Measurements from ENCODE around the gene FKTN. TPM values are rescaled to one million over a fixed set of nuclear protein-coding genes. Genes with fewer than 3 reads are reported as not detected.

FKTN gene
- 24.6 and 34.8 TPM in 2 replicates for total RNA-seq

GRCh38 chr9:105557804-105558610 lies at the start of gene FKTN:
FKTN (plus strand) TSS chr9:105558131; CDS start chr9:105575033, 16,902 bp downstream.

GRCh38 chr9:105662184-105663104 lies 104.5 kb downstream of the FKTN start, which contains the start of gene TAL2:
TAL2 (plus strand) TSS chr9:105662457; CDS start chr9:105662497, 40 bp downstream.

Other genes with a start within 250 kb of the FKTN start
- gene FSD1L, start 110.1 kb upstream of the FKTN start, total RNA-seq, result 2.7 and 8.4 TPM in 2 replicates
- gene TAL2, start 104.3 kb downstream of the FKTN start, total RNA-seq, result not detected in 2 replicates
- gene TMEM38B, start 136.4 kb downstream of the FKTN start, total RNA-seq, result 30.1 and 37.3 TPM in 2 replicates